Measurements from ENCODE around the gene CAPN11.

DNA sequence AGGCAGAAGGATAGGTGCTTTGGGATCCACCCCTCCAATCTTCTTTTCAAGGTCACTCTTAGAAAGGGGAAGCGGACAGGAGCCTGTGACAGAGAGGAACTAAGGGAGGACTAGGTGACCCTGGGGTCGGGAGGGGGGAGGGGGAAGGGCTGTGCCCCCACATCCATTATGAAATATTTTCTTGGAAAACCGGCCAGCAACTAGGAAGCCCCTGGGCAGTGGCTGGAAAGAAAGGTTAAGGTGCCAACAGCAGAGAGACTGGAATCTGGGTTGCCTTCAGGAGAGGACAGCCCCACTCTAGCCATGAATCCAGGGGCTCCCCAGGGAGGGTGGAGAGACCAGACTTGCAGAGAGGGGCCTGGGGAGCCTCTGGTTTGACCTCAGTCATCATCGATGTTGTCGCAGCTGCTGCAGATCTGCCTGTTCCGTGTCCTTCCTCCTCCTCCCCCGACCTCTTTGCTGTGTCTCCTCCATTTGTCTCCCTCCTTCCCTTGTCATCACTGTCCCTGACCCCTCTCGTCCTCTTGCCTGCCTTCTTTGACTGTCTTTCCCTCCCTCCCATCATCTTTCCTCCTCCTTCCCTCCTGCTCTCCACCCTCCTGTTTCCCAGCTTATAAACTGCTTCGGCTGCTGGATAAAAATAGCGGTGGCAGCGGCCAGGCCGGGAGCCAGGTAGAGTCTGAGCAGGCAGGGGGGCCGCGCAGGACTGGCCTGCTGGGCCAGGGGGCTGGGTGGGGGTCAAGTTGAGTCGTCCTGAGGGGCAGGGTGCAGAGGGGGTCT lies 67.9 kb downstream of the CAPN11 start:
- TF ChIP-seq EZH2phosphoT487 (conservative IDR thresholded peaks at IDR 0.05; ENCODE audit: low read length) = no peak
- TF ChIP-seq, protein P1, sequence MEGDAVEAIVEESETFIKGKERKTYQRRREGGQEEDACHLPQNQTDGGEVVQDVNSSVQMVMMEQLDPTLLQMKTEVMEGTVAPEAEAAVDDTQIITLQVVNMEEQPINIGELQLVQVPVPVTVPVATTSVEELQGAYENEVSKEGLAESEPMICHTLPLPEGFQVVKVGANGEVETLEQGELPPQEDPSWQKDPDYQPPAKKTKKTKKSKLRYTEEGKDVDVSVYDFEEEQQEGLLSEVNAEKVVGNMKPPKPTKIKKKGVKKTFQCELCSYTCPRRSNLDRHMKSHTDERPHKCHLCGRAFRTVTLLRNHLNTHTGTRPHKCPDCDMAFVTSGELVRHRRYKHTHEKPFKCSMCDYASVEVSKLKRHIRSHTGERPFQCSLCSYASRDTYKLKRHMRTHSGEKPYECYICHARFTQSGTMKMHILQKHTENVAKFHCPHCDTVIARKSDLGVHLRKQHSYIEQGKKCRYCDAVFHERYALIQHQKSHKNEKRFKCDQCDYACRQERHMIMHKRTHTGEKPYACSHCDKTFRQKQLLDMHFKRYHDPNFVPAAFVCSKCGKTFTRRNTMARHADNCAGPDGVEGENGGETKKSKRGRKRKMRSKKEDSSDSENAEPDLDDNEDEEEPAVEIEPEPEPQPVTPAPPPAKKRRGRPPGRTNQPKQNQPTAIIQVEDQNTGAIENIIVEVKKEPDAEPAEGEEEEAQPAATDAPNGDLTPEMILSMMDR (IDR thresholded peaks at IDR 0.05; ENCODE audit: insufficient read depth, low read length, poor library complexity, severe bottlenecking) = no peak

All from SU-DHL-6 (cell line).